Stimulated activated CD4-positive, alpha-beta T cell treated with anti-CD3 and anti-CD28 coated beads, TNF-alpha, amount 100 ng/mL, for 48 hours (primary cell): ENCODE data around the gene KRTAP13-3.

Source experiments
- DNase-seq, 3 donors: peaks; one replicate each; pipeline ENCODE4 v3.0.0-alpha.2; 2020; ENCODE audit warnings: low read depth in 3 of 3

KRTAP13-3 gene

GRCh38 chr21:30425826-30426225 lies at the start of gene KRTAP13-3:
Gene KRTAP13-3 (minus strand): TSS chr21:30425926. CDS start chr21:30425912, 14 bp downstream.
- DNase-seq: no peak

- no peak for DNase-seq
Measured at GRCh38 chr21:30468900-30469714, 43.4 kb upstream of the KRTAP13-3 start.

- DNase-seq: no peak
Measured at GRCh38 chr21:30463713-30464112, 38.0 kb upstream of the KRTAP13-3 start.

GRCh38 chr21:30448514-30448913 lies 22.8 kb upstream of the KRTAP13-3 start:
- no peak for DNase-seq

- DNase-seq: no peak
Measured at GRCh38 chr21:30447056-30447455, 21.3 kb upstream of the KRTAP13-3 start.

- no peak for DNase-seq
Measured at GRCh38 chr21:30444204-30444603, 18.5 kb upstream of the KRTAP13-3 start.

GRCh38 chr21:30443226-30443625 lies 17.5 kb upstream of the KRTAP13-3 start:
- no peak for DNase-seq

- DNase-seq: no peak
Measured at GRCh38 chr21:30439975-30440374, 14.2 kb upstream of the KRTAP13-3 start, which contains the start of gene KRTAP15-1. Gene KRTAP15-1 (plus strand): TSS chr21:30440275. CDS start chr21:30440328, 53 bp downstream.

- no peak for DNase-seq
Measured at GRCh38 chr21:30437010-30437565, 11.4 kb upstream of the KRTAP13-3 start.

- DNase-seq: peak in 1 of 3 donors; percentile 4
Measured at GRCh38 chr21:30434033-30434631, 8.4 kb upstream of the KRTAP13-3 start.

- no peak for DNase-seq
Measured at GRCh38 chr21:30430170-30430655, 4.5 kb upstream of the KRTAP13-3 start, which contains the start of gene KRTAP13-4. Gene KRTAP13-4 (plus strand): TSS chr21:30430220. CDS start chr21:30430276, 56 bp downstream.

GRCh38 chr21:30426731-30427130 lies 1.0 kb upstream of the KRTAP13-3 start:
- no peak for DNase-seq

GRCh38 chr21:30415993-30416392 lies 9.7 kb downstream of the KRTAP13-3 start:
- DNase-seq: no peak

GRCh38 chr21:30408782-30409494 lies 16.8 kb downstream of the KRTAP13-3 start:
- DNase-seq: peak in 1 of 3 donors; percentile 4

- no peak for DNase-seq
Measured at GRCh38 chr21:30395731-30396130, 30.0 kb downstream of the KRTAP13-3 start, which contains the start of gene KRTAP13-1. Gene KRTAP13-1 (plus strand): TSS chr21:30396031. CDS start chr21:30396087, 56 bp downstream.

- no peak for DNase-seq
Measured at GRCh38 chr21:30391492-30392025, 34.2 kb downstream of the KRTAP13-3 start.

GRCh38 chr21:30382201-30382600 lies 43.5 kb downstream of the KRTAP13-3 start:
- no peak for DNase-seq
